Left ventricle myocardium inferior (tissue), 1 donor: ENCODE measurements around the gene CWC27. TPM values are rescaled to one million over a fixed set of nuclear protein-coding genes. Genes with fewer than 3 reads are reported as not detected.

Experiments used
- DNase-seq: peaks from one replicate; pipeline ENCODE4 v3.0.0-alpha.2; 2020
- H3K27ac ChIP-seq: fragments of 200-600 bp; replicated peaks from 2 replicates; pipeline ENCODE4 v1.8.0; 2021
- H3K27me3 ChIP-seq: fragments of 200-600 bp; 2 replicates; pipeline ENCODE4 v1.8.0; 2021; ENCODE audit warnings: low read depth
- H3K36me3 ChIP-seq: fragments of 200-600 bp; 2 replicates; pipeline ENCODE4 v1.8.0; 2021
- H3K4me1 ChIP-seq: fragments of 200-600 bp; 2 replicates; pipeline ENCODE4 v1.8.0; 2021
- H3K4me3 ChIP-seq: fragments of 200-600 bp; 2 replicates; pipeline ENCODE4 v1.8.0; 2021; ENCODE audit warnings: mild to moderate bottlenecking, moderate library complexity
- H3K9me3 ChIP-seq: fragments of 200-600 bp; replicated peaks from 2 replicates; pipeline ENCODE4 v1.8.0; 2021
- intact Hi-C: fragments of 100-400 bp; cut with micrococcal nuclease; formaldehyde crosslinking; loops from one replicate; pipeline ENCODE4 v1.11.0; 2022
- total RNA-seq: library from RNA; stranded (reverse); fragmentation: NEBNext Ultra II Directional; extraction: Animal tissue kit (Norgen Biotek cat#: 25700); gene quantifications from one replicate; pipeline ENCODE4 v1.2.1, GENCODE V29; 2021
- TF ChIP-seq, protein P1 (sequence below): fragments of 200-600 bp; IDR thresholded peaks from 2 replicates; pipeline ENCODE4 v1.8.0; 2021; ENCODE audit warnings: antibody characterized with exemption, mild to moderate bottlenecking, borderline replicate concordance
- donor health status: DM: no; HTN: yes; CAD: no; lungs with severe emphysema.

CWC27 gene
- total RNA-seq, 1 donor from 2014 or later: 26.7 TPM

- Histone ChIP-seq H3K9me3 (no peaks in the 10 kb centered on the region), H3K4me1 (no peaks in the 10 kb centered on the region), H3K4me3 (no peak overlapping the region), H3K27me3 (no peaks in the 10 kb centered on the region), H3K27ac (no peak overlapping the region), H3K36me3 (no peaks in the 10 kb centered on the region)
- intact Hi-C loops: no loop called here
- no peak for DNase-seq
- TF ChIP-seq, protein P1, sequence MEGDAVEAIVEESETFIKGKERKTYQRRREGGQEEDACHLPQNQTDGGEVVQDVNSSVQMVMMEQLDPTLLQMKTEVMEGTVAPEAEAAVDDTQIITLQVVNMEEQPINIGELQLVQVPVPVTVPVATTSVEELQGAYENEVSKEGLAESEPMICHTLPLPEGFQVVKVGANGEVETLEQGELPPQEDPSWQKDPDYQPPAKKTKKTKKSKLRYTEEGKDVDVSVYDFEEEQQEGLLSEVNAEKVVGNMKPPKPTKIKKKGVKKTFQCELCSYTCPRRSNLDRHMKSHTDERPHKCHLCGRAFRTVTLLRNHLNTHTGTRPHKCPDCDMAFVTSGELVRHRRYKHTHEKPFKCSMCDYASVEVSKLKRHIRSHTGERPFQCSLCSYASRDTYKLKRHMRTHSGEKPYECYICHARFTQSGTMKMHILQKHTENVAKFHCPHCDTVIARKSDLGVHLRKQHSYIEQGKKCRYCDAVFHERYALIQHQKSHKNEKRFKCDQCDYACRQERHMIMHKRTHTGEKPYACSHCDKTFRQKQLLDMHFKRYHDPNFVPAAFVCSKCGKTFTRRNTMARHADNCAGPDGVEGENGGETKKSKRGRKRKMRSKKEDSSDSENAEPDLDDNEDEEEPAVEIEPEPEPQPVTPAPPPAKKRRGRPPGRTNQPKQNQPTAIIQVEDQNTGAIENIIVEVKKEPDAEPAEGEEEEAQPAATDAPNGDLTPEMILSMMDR: no peak
Observed at GRCh38 chr5:64869419-64869818, 100.7 kb downstream of the CWC27 start.

GRCh38 chr5:64872044-64872443 is 103.3 kb downstream of the CWC27 start:
- Histone ChIP-seq H3K27me3 (no peaks in the 10 kb centered on the region), H3K4me3 (no peak overlapping the region), H3K4me1 (no peaks in the 10 kb centered on the region), H3K27ac (no peak overlapping the region), H3K36me3 (no peaks in the 10 kb centered on the region), H3K9me3 (no peaks in the 10 kb centered on the region)
- DNase-seq: no peak
- TF ChIP-seq, protein P1: no peak
- intact Hi-C loops: no loop called here

DNA sequence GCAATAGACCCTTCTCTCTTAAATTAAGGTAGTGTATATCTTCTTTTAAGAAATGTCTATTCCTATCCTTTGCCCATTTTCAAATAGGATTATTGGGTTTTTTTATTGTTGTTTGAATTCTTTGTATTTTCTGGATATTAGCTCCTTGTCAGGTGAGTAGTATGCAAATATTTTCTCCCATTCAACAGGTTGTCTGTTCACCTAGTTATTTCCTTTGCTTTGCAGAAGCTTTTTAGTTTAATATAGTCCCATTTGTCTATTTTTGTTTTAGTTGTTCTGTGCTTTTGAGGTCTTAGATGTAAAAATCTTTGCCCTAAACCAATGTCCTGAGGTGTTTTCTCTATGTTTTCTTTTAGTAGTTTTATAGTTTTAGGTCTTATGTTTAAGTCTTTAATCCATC is 104.7 kb downstream of the CWC27 start:
- intact Hi-C loops: no loop called here
- Histone ChIP-seq H3K9me3 (no peaks in the 10 kb centered on the region), H3K4me3 (no peak overlapping the region), H3K4me1 (no peaks in the 10 kb centered on the region), H3K36me3 (no peaks in the 10 kb centered on the region), H3K27me3 (no peaks in the 10 kb centered on the region), H3K27ac (no peak overlapping the region)
- TF ChIP-seq, protein P1: no peak
- DNase-seq: no peak

GRCh38 chr5:64874753-64875152 is 106.0 kb downstream of the CWC27 start:
- no peaks in the 10 kb centered on the region for H3K36me3 ChIP-seq
- H3K27me3 ChIP-seq: no peaks in the 10 kb centered on the region
- TF ChIP-seq, protein P1: no peak
- intact Hi-C loops: no loop called here
- H3K4me3 ChIP-seq: no peak overlapping the region
- no peaks in the 10 kb centered on the region for H3K9me3 ChIP-seq
- DNase-seq: no peak
- no peak overlapping the region for H3K27ac ChIP-seq
- no peaks in the 10 kb centered on the region for H3K4me1 ChIP-seq

DNA sequence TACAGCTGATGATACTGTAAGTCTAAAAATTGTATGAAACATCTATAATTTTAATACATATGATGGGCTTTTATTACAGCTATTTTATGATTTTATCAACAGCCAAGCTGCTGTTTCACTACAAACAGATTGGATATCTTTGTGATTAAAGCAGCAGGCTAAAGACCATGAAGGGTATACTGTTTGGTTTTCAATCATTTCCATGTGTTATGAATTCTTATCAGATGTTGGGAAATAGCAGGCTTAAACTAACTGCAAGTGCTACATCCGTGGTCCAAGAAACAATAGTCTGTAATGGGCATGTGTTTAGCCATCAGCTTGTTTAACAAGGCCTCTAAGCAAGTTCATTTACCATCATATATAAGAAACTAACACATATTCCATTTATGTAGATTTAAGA is 107.5 kb downstream of the CWC27 start:
- Histone ChIP-seq H3K4me3 (no peak overlapping the region), H3K9me3 (no peaks in the 10 kb centered on the region), H3K4me1 (no peaks in the 10 kb centered on the region), H3K36me3 (no peaks in the 10 kb centered on the region), H3K27me3 (no peaks in the 10 kb centered on the region), H3K27ac (no peak overlapping the region)
- intact Hi-C loops: no loop called here
- TF ChIP-seq, protein P1: no peak
- no peak for DNase-seq

DNA sequence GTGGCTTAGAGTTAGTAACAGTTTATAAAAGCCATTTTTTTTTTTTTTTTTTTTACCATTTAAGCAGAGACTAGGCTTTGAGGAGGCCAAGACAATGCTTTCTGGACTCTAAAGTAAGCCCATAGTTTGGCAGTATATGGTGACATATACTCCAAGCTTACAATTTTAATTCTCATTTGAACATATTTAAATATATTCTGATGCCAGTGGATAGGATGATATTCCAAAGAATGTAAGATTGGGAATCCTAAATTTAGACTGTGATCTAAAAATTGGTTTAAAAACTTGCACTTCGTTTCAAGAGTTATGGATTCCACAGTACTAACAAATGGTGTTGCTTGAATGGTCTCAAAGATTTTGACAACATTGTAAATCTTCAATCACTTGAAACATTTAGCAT is 112.1 kb downstream of the CWC27 start:
- Histone ChIP-seq H3K27ac (no peak overlapping the region), H3K4me1 (no peaks in the 10 kb centered on the region), H3K36me3 (no peaks in the 10 kb centered on the region), H3K4me3 (no peak overlapping the region), H3K27me3 (no peaks in the 10 kb centered on the region), H3K9me3 (no peaks in the 10 kb centered on the region)
- intact Hi-C loops: no loop called here
- TF ChIP-seq, protein P1: no peak
- DNase-seq: no peak
